Stimulated activated CD4-positive, alpha-beta T cell treated with anti-CD3 and anti-CD28 coated beads, Interleukin-4, amount 100 ng/mL, for 1 hour (primary cell): ENCODE data around the gene SPOCK1.

Experiments
- DNase-seq: peaks from one replicate; pipeline ENCODE4 v3.0.0-alpha.2; 2020

SPOCK1 gene

GRCh38 chr5:137440795-137441194 lies 58.3 kb downstream of the SPOCK1 start:
- DNase-seq = no peak

DNA sequence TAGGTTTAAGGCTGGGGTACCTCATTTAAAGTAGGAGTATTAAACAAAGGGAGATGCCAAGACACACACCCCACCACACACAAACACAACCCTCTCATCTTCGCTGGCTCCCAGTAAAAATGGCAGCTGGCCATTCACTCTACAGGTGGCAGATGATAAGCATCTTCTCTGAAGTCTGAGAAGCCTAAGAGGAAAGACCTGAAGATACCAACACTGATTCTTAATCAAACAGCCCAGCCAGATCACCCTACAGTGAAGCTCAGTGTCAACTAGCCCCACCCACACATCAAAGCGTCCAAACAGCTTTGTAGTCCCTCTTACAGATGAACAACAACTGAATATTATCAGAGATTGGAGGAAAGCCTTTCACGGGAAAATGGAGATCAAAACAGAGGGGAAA lies 59.5 kb downstream of the SPOCK1 start:
- DNase-seq = no peak

GRCh38 chr5:137438932-137439331 lies 60.2 kb downstream of the SPOCK1 start:
- DNase-seq = no peak

DNA sequence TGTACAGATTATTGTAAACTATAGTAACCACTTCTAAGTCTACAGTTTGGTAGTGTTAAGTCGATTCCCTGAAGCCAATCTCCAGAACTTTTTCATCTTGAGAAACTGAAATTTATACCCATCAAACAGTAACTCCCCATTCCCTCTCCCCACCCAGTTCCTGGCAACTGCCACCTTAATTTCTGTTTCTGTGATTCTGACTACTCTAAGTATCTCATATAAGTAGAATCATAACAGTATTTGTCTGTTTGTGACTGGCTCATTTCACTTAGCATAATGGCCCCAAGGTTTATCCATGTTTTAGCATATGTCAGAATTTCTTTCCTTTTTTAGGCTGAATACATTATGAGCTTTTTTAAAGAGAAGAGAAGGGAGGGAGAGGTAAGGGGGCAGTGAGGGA lies 61.4 kb downstream of the SPOCK1 start:
- no peak for DNase-seq

- no peak for DNase-seq
Measured at GRCh38 chr5:137433539-137433938, 65.6 kb downstream of the SPOCK1 start.

GRCh38 chr5:137432376-137432775 lies 66.8 kb downstream of the SPOCK1 start:
- no peak for DNase-seq

DNA sequence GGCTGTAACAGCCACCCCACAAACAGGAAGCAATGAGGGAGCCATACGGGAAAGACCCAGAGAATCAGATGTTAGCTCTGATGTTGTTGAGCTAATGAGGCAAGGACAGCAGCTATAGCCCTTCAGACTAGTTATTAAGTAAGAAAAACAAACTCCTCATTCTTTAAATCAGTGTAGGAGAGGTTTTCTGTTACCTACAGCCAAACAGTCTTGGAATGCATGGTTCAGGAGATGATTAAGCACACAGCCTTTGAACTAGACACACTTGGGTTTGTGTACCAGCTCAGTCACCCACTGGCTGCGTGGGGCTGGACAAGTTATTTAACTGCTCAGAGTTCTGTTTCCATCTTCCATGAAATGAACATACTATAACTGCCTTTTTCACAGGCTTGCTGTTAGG lies 68.1 kb downstream of the SPOCK1 start:
- DNase-seq = no peak

- DNase-seq = no peak
Measured at GRCh38 chr5:137415231-137415681, 83.9 kb downstream of the SPOCK1 start.

DNA sequence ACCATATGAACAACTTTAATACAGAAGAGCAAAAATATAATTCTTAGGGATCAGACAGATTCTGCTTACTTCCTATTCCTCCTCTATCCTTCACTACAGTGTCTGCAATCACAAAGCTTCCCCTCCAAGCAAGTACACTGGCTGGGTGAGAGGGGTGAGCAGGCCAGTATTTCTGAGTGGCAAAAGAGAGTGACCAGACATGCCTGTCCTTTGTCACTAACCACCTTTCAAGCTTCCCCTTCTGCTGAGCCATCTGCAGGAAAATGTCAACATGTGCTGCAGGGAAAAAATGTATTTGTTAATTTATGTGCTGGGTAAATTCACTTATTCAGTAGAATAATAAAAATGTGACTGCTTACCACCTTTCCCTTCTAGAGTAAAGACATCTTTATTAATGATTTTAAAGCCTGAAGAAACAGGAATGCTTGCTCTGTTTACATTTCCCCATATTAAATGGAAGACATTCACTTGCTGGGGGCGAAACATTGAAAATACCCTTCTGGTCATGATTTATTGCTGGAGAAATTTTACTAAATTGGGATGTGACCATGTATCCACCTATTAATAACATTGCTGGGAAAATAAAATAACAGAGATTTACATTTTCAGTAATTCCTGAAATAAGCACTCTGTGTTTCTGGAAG lies 84.9 kb downstream of the SPOCK1 start:
- DNase-seq = no peak

DNA sequence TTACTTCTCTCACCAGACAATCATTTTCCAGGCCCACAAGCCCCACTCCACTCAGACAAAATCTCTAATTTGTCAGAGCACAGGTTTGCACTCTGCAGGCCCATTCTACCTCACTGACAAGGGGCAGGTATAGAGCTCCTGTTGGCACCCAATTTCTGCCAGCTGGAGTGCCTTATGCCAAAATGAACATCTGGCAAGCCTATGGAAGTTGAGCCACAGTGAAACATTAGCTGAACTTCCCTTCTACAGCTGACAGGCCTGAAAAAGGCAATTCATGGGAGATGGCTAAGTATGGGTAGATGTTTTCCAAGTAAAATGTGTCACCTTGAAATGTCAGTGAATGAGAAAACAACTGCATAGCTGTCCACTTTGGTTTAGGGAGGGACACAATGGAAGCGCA lies 87.0 kb downstream of the SPOCK1 start:
- no peak for DNase-seq

- no peak for DNase-seq
Measured at GRCh38 chr5:137410234-137411010, 88.7 kb downstream of the SPOCK1 start.

- no peak for DNase-seq
Measured at GRCh38 chr5:137409736-137410135, 89.4 kb downstream of the SPOCK1 start.

- no peak for DNase-seq
Measured at GRCh38 chr5:137407090-137407489, 92.0 kb downstream of the SPOCK1 start.

DNA sequence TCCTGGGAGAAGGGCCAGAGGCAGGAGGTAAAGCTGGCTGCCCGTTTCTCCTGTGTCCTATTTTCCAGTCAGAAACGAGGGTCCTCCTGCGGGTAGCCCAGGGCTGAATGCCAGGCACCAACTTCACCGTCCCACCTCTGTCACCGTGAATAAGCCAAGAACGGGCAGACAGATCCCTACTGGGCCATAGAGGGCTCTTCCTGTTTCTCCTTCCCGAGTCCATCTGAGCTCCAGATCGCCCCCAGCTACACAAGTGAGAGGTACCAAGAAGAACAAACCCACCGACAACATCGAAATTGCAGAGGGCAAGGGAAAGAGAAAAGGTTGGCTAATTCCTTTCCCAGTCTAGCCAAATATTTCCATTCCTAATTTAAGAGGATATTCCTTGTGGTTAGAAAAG lies 93.7 kb downstream of the SPOCK1 start:
- DNase-seq = no peak

- no peak for DNase-seq
Measured at GRCh38 chr5:137403869-137404268, 95.3 kb downstream of the SPOCK1 start.

GRCh38 chr5:137402436-137403187 lies 96.5 kb downstream of the SPOCK1 start:
- no peak for DNase-seq

GRCh38 chr5:137401946-137402345 lies 97.2 kb downstream of the SPOCK1 start:
- no peak for DNase-seq

- DNase-seq = no peak
Measured at GRCh38 chr5:137400571-137400970, 98.6 kb downstream of the SPOCK1 start.

DNA sequence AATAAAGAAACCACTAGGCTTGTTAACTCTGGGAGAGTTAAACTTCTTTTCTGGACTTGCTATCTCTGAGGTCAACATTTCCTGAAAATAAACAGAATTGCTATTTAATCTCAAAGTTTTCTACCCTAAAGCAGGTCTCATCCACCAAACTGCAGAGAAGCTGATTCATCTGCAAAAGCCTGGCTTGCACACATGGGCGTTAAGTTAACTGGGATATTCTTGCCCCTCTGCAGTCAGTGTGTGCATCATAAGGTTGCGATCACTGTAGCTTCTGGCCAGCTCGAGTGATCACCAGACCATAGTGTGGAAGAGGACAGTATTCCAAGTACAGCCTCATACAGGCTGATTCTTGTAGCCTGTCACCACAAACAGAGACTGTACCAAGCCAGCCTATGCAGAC lies 99.2 kb downstream of the SPOCK1 start:
- no peak for DNase-seq

GRCh38 chr5:137398751-137399150 lies 100.4 kb downstream of the SPOCK1 start:
- DNase-seq = no peak

DNA sequence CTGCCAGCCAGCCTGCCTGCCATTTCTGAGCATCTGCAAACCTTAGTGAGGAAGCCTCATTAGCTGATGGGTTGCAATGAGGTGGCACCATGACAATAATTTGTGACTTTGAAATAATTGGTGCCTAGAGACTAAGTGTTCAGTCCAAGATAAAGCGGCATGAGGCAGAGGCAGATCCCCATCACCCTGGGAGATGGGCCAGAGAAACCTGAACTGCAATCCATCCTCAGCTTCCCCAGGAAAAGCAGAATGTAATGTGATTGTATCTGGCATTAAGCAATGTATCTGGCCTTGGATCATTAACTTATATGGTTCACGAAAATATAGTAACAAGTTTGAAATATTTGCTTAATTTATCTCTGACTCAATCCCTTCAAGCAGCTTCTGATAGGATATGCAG lies 101.0 kb downstream of the SPOCK1 start:
- DNase-seq = no peak

GRCh38 chr5:137395011-137395755 lies 103.9 kb downstream of the SPOCK1 start:
- DNase-seq = no peak

DNA sequence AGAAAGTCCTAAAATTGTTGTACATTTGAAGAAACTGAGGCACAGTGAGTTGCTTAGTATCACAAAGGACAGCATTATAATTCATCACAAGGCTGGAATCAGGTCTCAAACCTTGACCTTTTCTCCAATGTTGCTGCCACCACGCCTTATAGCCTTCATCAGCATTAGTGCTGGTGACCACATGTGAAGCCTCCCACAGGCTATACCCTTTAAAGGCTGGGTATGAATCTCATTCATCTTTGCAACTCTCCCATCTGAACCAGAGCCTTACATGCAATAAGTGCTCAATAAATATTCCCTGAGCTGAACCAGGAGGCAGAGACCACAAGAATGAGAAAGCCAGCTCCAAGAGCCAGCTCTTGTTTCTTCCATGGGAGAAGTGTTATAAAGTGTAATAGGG lies 104.7 kb downstream of the SPOCK1 start:
- no peak for DNase-seq
